ENCODE results near the gene EDARADD.

GRCh38 chr1:236416165-236416564 lies 22.1 kb downstream of the EDARADD start:
- TF ChIP-seq CTCF (IDR thresholded peaks at IDR 0.05; ENCODE audit: low read length) (no peak), EZH2 (IDR thresholded peaks at IDR 0.05; ENCODE audit: borderline replicate concordance, low read length) (no peak)

Data from OCI-LY1 (cell line).